ENCODE measurements around the gene NAA60.
"Not testable (repeated sequence)": the region's sequence is repeated elsewhere in the genome, so short reads cannot be mapped to it uniquely, and the experiment has no call there.

NAA60 gene

GRCh38 chr16:3508736-3509135 is 65.3 kb downstream of the NAA60 start:
- DNase-seq (ENCODE audit: low read depth in 2 of 3, low spot score in 2 of 3), result no peak

GRCh38 chr16:3509470-3509928 is 66.0 kb downstream of the NAA60 start:
- no peak for DNase-seq (ENCODE audit: low read depth in 2 of 3, low spot score in 2 of 3)

DNA sequence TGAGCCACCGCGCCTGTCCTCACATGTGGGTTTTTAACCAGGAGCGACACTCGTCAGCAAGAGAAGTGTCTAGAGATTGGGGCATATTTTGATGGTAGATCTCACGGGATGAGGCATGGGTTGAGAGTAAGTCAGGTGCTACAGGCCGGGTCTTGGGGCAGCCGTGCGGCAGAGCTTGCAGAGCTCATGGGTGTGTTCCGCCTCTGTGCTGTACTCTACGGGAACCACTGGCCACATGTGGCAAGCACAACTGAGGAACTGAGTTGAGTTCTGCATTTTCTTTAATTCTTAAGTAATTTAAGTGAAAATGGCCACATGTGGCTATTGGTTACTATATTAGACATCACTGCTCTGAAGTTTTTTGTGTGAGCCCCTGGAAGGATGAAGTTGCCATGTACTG is 66.9 kb downstream of the NAA60 start:
- no peak for DNase-seq (ENCODE audit: low read depth in 2 of 3, low spot score in 2 of 3)

GRCh38 chr16:3511286-3512180 is 68.1 kb downstream of the NAA60 start:
- no peak for DNase-seq (ENCODE audit: low read depth in 2 of 3, low spot score in 2 of 3)

- no peak for DNase-seq (ENCODE audit: low read depth in 2 of 3, low spot score in 2 of 3)
Measured at GRCh38 chr16:3513892-3514583, 70.6 kb downstream of the NAA60 start.

- no peak for DNase-seq (ENCODE audit: low read depth in 2 of 3, low spot score in 2 of 3)
Measured at GRCh38 chr16:3514621-3515020, 71.1 kb downstream of the NAA60 start.

DNA sequence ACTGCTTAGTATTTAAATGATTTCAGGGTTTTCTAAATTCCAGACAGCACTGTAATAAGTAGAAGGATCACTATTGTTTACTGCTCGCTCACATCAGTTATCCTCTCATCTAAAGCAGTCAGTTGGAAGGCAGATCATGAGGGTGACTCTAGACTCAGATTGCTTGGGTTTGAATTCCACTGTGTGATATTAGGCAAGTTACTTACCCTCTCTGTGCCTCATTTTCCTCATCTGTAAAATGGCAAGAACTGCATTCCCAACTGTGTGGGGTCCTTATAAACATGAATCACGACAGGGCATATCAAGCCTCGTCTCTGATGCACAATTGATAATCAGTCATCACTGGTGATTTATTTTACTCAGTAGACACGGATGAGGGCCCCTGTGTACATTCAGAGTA is 72.4 kb downstream of the NAA60 start:
- DNase-seq (ENCODE audit: low read depth in 2 of 3, low spot score in 2 of 3), result no peak

DNA sequence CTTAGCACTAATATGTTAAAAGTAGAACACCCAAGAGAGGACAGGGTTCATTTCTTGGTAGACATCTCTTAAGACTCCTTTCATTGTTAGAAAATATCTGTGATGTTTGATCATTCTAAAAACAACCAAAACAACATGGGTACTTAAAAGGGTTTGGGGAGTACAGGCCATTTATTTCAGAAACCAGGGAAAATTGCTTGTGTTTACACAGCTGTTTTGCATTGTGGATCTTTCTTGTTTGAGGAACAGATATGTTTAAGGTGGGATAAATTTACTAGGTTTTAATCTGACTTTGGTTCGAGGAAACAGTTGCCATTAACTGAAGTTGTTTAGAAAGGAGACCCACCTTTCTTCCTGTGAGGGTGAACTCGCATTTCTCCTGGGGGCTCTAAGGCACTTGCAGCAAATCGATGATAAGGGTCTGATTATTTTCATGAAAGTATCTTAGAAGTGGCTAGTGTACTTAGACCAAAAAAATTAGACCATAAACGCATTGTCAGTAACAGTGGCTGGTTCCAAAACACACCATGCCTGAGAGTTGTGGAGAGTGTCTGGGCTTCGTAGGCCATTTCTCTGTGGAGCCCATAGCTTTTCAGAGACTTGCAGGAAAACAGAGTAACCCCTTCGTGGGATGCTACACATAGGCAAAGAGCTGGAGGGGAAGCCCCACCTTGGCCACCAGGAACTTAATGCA is 75.0 kb downstream of the NAA60 start:
- no peak for DNase-seq (ENCODE audit: low read depth in 2 of 3, low spot score in 2 of 3)

DNA sequence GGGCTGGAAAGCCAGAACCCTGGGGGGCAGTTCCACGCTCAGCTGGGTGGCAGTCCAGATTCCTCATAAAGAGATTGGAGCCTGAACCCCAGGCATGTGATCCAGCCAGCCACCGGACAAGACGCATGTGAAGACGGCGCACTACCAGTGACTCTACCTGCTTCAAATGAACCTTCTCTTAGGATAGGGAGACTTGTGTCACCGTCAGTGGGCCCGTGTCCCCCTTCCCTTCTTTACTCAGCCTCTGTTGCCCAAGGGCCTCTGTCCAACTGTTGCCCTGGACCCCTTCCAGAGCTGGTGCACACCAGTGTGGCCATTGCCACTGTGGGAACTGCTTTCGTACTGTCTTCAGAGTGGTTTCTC is 75.5 kb downstream of the NAA60 start:
- no peak for DNase-seq (ENCODE audit: low read depth in 2 of 3, low spot score in 2 of 3)

DNA sequence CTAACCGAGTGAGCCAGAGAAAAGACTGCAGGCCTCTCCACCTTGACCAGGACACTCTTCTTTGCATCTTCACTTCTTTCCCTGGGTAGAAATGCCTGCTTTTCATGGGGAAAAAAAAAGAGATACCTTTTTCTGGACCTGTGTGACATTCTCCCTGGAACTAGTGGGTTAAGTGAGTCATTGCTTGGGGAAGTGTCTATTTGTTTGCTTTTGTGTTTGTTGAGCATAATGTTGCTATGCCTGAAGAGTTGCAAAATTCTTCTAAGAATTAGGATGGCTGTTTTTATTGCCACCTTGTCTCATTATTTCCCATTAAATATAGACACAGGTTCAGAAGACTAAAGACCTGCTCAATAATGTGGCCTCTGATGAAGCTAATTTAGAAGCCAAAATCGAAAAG is 76.1 kb downstream of the NAA60 start:
- DNase-seq (ENCODE audit: low read depth in 2 of 3, low spot score in 2 of 3), result no peak

DNA sequence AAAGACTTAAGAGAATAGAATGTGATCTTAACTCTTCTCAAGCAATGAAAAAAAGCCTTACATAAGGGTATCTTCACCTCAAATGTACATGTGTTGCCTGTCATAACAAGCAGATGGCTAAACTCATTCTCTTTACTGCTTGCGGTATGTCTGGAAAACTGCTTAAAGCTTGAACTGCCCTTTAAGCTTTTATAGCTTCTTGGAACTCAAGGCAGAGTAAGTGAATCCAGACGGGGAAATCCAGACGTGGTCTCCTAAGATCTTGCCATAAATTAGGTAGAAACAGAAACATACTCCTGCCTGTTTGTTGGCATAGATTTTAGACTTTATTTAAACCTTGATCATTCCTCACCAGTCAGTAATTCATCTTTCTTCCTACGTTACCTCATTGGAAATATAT is 76.9 kb downstream of the NAA60 start:
- no peak for DNase-seq (ENCODE audit: low read depth in 2 of 3, low spot score in 2 of 3)

DNA sequence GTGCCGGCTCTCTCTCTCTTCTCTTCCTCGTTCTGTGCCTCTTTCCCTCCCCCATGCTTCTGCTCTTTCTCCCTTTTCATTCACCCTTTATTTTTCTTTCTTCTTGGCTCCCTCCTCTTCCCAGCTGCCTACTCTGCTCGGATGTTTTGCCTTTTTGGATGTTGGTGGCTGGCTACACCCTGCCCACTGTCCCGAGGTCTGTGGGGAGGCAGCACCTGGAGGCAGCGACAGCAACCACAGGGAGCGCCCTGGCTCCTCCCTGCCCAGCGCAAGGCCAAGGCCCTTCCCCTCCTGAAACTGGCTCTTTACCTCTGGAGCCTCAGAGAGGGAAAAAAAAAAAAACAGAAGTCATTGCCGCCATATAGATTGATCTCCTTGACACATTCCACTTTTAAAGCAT is 77.4 kb downstream of the NAA60 start:
- DNase-seq (ENCODE audit: low read depth in 2 of 3, low spot score in 2 of 3), result no peak

DNA sequence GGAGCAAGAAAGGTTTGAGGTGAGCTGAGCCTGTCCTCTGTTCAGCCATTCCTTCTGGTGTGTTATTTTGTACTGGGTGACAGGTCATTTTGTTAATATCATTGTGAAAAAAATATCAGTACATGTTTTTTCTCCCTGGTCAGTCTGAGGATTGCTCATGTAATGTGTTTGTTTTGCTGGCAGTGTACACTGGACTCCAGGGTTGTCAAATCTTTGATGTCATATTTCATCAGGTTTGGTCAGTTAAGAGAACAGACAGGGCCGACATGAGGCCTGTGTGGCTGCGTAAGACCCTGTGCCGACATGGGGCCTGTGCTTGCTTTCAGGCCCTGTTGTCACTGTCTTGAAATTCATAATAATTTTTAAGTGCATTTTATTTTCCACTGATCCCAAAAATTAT is 79.8 kb downstream of the NAA60 start:
- DNase-seq (ENCODE audit: low read depth in 2 of 3, low spot score in 2 of 3), result no peak

GRCh38 chr16:3525951-3526350 is 82.5 kb downstream of the NAA60 start:
- DNase-seq (ENCODE audit: low read depth in 2 of 3, low spot score in 2 of 3), result no peak

DNA sequence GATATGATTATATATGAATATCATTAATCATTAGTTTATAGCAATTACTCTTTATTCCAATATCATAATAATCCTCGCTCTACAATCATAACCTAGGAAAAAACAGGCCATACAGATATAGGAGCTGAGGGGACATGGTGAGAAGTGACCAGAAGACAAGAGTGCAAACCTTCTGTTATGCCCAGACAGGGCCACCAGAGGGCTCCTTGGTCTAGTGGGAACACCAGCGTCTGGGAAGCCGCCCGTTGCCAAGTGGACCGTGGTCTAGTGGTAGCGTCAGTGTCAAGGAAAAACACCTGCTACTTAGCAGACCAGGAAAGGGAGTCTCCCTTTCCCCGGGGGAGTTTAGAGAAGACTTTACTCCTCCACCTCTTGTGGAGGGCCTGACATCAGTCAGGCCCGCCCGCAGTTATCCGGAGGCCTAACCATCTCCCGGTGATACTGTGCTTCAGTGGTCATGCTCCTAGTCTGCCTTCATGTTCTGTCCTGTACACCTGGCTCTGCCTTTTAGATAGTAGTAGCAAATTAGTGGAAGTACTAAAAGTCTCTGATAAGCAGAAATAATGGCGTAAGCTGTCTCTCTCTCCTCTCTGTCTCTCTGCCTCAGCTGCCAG is 83.8 kb downstream of the NAA60 start:
- DNase-seq (ENCODE audit: low read depth in 2 of 3, low spot score in 2 of 3), result not testable (repeated sequence)

- DNase-seq (ENCODE audit: low read depth in 2 of 3, low spot score in 2 of 3), result no peak
Measured at GRCh38 chr16:3528406-3528805, 84.9 kb downstream of the NAA60 start.

GRCh38 chr16:3529175-3529574 is 85.7 kb downstream of the NAA60 start:
- DNase-seq (ENCODE audit: low read depth in 2 of 3, low spot score in 2 of 3), result no peak

- no peak for DNase-seq (ENCODE audit: low read depth in 2 of 3, low spot score in 2 of 3)
Measured at GRCh38 chr16:3530371-3530914, 87.0 kb downstream of the NAA60 start.

DNA sequence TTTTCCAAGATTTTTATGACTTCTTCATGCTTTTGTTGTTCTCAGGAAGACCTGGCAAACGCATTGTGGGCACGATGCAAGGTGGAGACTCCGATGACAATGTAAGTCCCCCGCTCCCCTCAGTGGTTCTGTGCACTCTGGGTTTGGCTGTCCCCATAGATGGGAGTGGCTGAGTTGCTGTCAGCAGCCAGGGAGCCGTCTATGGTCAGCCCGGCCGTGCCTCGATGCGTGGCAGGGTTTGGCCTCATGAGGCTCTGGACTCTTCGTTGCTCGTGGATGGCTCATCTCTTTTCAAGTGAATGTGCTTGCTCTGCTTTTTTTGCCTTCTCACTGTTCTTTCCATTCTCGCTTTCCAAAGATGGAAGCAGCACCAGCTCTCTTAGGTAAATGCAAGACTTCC is 89.3 kb downstream of the NAA60 start:
- no peak for DNase-seq (ENCODE audit: low read depth in 2 of 3, low spot score in 2 of 3)

DNA sequence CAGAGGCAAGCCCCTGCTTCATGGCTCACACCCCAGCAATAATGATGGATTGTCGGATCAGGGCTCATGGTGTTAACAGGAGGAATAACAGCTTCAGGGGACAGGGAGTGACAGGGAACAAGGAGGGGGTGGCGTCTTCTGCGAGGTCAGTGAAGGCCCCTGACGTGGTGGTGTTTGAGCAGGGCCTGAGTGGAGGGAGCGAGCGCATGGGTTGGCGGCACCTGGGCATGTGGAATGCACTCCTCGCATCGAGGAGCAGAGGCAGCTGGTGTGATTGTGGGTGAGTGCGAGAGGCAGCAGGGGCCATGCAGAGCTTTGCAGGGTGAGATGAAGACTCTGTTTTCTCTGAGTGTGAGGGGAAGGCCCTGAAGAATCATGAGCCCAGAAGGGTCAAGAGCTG is 90.6 kb downstream of the NAA60 start:
- DNase-seq (ENCODE audit: low read depth in 2 of 3, low spot score in 2 of 3), result no peak

DNA sequence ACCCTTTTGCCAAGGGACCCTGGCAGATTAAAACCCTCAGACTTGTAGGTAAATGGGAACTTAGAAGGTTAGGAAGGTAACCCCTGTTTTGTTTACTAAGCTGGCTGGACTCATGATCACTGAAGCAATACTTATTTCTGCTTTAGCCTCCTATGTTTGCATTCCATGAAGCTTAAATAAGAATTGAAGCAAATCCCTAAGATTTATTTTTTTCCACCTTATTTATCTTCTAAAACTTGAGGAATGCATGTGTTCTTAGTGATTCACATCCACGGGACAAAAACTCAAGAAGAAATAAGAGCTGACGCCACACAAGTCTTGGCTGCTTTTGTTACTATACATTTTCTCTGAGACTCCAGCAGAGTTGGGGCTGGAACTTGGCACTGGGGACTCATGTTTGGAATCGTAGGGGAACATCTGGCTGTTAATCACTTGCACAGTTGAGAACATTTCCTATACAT is 92.8 kb downstream of the NAA60 start:
- no peak for DNase-seq (ENCODE audit: low read depth in 2 of 3, low spot score in 2 of 3)

Data from activated CD8-positive, alpha-beta memory T cell treated with anti-CD3 and anti-CD28 coated beads for 48 hours (primary cell).